GM12874 (cell line): Measurements from ENCODE around the gene FLT4.

Source experiments
- TF ChIP-seq, protein P1 (sequence below): IDR thresholded peaks from 2 replicates; pipeline ENCODE4 v1.5.1; 2011; ENCODE audit warnings: low read depth, mild to moderate bottlenecking, control low read depth, low read length, moderate library complexity; ENCODE audit not compliant: insufficient read depth

The FLT4 gene

DNA sequence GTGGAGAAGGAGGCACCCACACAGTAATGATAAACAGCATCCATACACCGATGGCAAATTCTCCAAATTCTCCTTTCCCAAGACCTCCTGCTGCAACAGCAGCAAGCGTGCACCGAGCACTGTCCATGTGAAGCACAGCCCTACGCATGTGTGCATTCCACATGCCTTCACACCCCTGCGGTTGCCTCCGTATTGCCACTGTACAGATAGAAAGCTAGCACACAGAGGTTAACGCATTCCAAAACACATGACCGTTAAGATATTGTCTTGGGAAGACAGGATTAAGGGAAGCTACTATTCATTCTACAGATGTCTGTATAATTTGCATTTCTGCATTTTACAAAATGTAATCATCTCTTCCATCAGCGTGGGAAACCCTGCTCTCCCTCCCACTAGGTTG lies 6.6 kb downstream of the FLT4 start:
- TF ChIP-seq, protein P1, sequence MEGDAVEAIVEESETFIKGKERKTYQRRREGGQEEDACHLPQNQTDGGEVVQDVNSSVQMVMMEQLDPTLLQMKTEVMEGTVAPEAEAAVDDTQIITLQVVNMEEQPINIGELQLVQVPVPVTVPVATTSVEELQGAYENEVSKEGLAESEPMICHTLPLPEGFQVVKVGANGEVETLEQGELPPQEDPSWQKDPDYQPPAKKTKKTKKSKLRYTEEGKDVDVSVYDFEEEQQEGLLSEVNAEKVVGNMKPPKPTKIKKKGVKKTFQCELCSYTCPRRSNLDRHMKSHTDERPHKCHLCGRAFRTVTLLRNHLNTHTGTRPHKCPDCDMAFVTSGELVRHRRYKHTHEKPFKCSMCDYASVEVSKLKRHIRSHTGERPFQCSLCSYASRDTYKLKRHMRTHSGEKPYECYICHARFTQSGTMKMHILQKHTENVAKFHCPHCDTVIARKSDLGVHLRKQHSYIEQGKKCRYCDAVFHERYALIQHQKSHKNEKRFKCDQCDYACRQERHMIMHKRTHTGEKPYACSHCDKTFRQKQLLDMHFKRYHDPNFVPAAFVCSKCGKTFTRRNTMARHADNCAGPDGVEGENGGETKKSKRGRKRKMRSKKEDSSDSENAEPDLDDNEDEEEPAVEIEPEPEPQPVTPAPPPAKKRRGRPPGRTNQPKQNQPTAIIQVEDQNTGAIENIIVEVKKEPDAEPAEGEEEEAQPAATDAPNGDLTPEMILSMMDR: no peak

DNA sequence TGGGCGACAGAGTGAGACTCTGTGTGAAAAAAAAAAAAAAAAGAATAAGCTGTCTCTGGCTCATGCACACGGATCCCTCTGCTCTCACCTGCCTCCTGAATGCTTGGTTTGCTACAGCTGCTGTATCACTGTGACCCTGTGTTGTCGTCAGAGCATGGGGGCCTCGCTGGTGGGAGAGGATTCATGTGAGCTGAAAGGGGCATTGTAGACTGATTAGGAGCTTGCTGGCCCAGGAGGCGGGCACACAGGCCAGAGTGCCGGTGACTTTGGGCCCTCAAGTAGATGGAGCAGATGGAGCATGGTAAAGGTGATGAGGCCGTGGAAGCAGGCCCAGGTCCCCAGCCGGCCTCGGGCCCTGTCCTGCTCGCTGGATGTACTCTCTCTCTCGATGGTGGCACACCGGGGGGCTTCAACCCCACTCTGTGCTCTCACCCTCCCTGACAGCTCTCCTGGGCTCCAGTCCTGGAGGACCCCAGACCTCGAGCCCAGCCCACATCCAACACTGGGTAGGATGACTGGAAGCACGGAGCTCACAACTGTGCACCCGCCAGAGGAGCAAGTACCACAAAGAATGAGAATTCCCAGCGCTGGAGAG lies 7.1 kb downstream of the FLT4 start:
- TF ChIP-seq, protein P1: no peak

DNA sequence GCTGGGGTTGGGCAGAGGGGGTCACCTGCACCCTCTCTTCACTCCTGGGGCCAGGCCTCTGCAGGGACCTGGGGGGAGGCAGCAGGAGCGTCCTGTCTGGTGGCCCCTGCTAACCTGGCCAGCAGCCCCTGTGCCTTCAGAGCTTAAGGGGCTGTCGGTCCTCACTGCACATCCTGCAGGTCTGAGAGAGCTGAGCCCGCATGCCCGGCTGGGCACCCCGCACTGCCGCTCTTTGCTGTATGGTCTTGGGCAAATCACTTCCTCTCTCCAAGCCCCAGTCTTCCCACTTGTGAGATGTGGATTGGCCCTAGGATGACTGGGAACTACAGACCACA lies 7.9 kb downstream of the FLT4 start:
- TF ChIP-seq, protein P1: no peak

DNA sequence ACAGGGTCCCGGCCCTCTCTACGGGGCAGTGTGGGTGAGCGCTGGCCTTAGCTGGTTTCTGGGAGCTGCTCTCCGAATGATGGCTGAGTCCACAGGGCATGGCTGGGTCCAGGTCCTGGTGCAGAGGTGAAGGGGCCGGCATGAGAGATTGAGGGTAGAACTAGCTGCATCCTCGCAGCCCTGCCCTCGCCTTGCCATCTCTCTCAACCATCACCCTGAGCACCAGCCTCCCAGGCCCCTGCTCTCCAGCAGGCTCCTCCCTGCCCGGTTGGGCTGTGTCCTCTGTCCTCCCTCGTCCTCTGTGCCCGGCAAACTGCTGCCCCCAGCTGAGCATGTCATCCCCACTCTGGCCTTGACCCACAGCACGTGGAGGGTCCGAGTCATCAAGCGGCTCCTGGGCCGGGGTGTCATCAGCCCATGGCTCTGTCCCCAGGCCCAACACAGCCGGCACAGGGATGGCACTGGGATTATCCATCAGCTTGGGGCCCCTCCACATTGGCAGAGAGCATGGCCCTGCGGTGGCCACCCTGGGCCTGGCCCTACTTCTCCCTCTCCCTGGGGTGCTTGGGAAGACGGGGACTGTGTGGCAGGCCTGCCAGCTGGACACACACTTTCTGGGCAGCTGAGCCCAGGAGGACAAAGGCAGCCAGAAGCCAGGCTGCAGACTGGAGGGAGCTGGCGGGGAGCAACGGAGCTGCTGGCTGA lies 8.4 kb downstream of the FLT4 start:
- TF ChIP-seq, protein P1: no peak

DNA sequence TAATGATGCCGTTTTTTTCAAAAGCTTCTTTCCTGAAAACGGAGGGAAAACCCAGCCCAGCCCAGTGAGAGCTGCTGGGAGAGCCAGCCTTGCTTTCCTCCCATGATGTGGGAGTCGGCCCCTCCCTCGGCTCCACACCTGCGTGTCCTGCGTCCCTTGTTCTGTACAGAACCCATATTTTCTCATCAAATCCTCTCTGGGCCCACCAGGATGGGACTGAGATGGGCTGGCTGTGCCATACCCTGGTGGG lies 8.9 kb downstream of the FLT4 start:
- TF ChIP-seq, protein P1: no peak

DNA sequence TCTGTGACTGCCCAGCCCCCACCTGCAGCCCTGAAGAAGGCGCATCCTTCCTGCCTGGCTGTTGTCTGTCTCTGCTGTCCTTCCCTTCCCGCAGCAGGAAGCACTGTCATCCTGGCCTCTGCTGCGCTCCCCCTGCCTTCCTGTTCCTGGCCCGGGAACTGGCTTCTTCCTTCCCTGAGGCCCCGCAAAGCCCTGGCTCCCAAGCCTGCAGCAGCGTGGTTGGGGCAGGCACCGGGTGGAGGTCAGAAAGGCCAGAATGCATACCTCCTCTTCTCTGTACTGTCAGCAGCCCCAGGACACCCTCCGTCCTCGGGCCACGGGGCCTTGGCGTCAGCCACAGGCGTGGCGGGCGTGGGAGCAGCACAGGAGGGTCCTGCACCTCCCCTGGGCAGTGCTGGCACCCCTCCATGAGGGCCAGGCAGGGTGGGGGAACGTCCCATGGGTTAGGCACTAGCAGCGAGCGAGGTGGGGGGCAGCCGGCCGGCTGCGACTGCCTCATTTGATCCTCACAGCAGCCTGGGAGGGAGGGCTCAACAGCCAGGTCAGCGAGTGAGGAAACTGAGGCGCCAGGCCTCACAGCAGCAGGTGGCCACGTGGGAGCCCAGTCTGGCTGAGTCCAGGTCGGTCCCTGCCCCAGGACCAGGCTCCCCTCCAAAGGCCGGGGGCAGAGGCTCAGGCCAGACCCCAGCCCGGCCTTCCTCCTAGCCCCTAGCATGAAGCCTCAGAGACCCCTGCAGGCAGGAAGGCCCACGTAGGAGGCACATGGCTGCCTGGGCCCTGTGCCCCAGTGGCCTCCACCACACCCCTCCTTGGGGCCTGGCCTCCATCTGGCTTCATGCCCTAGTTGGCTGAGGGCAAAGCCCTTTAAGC lies 9.4 kb downstream of the FLT4 start:
- TF ChIP-seq, protein P1: no peak

DNA sequence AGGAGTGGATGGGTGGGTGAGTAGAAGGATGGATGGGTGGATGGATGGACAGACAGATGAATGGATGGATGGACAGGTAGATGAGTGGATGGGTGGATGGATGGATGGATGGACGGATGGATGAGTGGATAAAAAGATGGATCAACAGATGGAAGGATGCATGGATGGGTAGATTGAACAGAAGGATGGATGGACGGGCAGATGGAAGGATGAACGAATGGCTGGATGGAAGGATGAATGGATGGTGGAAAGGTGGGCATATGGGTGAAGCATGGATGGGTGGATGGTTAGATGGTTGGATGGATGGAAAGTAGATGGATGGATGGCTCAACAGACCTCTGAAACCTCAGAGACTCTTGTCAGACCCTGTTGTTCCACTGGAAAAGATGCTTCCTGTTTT lies 10.1 kb downstream of the FLT4 start:
- TF ChIP-seq, protein P1: no peak
